ENCODE results near the gene KYAT1.
"Not testable (repeated sequence)": the region's sequence is repeated elsewhere in the genome, so short reads cannot be mapped to it uniquely, and the experiment has no call there.

The KYAT1 gene

DNA sequence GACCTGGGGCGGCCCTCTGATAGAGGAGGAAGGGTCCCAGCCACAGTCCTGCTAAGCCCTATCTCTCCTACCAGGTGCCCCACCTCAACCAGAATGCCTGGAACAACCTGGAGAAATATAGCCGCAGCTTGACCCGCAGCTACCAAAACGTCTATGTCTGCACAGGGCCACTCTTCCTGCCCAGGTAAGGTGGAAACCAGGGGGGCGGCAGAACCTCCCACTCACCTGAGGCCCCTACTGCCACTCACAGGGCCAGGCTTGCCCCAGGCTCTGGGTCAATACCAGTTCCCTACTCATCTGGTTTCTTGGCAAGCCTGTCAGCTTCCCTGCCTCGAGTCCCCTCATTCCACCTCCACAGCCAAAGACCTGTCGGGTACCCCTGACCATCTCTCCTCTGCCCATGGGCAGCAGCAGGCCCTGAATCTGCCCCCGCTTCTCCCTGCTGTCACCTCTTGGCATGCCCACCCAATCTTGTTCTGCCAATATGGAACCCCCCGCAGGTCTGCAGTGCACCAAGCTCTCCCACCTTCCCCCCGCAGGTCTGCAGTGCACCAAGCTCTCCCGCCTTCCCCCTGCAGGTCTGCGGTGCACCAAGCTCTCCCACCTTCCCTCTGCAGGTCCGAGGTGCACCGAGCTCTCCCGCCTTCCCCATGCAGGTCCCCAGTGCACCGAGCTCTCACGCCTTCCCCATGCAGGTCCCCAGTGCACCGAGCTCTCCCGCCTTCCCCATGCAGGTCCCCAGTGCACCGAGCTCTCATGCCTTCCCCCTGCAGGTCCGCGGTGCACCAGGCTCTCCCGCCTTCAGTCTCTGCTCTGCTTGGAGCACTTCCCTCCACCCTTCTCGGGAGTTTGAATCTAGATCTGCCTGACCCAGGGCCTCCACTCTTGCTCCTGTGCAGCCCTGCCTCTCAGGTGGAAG, 60.8 kb downstream of the KYAT1 start:
- no peak for FAIRE-seq
- no peak for DNase-seq (ENCODE audit: insufficient read length, low spot score)

DNA sequence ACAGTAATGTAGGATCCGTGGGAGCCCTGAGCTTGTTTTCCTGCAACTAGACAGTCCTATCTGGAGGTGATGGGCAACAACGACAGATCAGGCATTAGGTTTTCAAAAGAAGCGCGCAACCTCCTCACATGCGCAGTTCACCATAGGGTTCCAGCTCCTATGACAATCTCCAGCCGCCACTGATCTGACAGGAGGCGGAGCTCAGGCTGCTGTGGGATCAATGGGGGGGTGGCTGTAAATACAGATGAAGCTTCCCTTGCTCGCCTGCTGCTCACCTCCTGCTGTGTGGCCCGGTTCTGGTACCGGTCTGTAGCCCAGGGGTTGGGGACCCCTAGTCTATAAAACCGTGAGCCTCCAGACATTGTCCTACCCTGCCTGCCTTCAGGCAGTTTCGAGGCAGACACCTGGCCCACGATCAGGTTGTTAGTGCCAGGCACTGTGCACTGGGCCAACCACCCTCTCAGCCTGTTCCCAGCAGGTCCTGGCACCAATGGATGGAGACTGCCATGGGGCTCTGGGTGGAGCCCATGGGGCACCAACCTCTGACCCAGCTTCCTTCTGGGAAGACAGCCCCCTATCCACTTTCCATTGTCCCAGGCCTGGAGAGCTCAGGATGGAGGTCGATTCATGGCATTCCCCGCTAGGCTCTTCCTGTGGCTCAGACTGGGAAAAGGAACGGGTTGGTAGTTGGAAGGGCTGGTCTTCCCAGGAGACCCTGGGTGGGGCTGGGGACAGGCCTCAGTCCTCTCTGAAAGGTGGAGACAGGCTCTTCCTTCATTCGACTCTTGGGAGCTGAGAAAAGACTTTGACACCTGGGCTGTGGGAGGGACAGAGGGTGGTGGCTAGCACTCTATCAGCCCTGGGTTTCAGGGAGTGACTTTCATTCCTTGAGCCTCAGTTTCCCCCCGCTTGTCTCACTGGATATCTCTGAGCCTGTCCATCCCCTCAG, 61.8 kb downstream of the KYAT1 start:
- DNase-seq (ENCODE audit: insufficient read length, low spot score) (no peak), FAIRE-seq (no peak)

DNA sequence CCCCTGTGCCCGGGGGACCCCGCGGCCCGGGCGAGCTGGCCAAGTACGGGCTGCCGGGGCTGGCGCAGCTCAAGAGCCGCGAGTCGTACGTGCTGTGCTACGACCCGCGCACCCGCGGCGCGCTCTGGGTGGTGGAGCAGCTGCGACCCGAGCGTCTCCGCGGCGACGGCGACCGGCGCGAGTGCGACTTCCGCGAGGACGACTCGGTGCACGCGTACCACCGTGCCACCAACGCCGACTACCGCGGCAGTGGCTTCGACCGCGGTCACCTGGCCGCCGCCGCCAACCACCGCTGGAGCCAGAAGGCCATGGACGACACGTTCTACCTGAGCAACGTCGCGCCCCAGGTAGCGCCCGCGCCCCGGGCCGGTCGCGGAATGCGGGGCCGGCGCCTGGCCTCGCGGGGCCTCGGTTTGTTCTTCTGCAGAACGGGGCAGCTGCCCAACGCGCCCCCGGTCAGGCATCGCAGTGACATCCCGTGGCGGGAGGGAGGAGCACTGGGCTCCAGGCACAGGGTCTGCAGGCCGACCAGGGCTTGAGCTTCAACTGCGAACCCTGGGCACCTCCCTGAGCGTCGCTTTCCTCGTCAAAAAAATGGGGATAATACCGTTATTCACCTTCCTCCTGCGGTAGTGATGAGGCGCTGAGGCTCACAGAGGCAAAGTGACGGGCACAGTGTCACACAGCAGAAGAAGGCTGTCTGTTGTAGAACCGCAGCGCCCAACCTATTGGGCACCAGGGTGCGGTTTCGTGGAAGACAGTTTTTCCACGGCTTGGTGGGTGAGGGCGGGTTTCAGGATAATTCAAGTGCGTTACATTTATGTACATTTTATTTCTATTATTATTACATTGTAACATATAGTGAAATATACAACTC, 62.7 kb downstream of the KYAT1 start:
- DNase-seq (ENCODE audit: insufficient read length, low spot score), result no peak
- FAIRE-seq, result no peak

DNA sequence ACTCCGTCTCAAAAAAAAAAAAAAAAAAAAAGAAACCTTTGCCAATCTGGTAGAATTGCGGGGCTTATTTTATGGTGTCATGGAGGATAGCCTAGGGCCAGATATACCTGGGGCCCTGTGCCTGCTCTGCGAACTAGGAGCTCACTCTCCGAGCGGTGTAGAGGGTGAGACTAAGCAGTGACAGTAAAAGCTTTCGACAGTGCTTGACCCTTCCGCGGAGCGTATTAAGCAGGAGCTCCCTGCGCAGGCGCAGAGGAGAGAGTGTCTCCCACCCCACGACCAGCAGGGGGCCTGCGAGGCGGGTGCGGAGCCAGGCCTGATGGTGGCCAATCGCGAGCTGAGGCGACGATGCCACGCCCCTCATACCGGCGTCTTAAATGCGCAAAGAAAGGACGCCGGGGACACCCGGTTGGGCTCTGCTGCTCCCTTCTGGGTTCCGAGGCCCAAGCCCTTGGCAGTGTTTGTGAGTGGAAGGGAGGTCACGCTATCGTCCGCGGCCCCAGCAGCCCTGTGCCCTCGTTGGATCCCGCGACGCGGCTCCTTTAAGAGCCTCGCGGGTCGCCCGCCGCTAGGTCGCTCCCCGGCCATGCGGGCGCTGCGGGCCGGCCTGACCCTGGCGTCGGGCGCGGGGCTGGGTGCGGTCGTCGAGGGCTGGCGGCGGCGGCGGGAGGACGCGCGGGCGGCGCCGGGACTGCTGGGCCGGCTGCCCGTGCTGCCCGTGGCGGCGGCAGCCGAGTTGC, 63.5 kb downstream of the KYAT1 start, which contains the start of gene ENDOG:
Gene ENDOG (plus strand): TSS at position 402 of the 740 bp plus-strand sequence. CDS start 185 bp downstream, at position 587.
- DNase-seq (ENCODE audit: insufficient read length, low spot score), result peak; percentile 99
- FAIRE-seq, result peak; percentile 71

DNA sequence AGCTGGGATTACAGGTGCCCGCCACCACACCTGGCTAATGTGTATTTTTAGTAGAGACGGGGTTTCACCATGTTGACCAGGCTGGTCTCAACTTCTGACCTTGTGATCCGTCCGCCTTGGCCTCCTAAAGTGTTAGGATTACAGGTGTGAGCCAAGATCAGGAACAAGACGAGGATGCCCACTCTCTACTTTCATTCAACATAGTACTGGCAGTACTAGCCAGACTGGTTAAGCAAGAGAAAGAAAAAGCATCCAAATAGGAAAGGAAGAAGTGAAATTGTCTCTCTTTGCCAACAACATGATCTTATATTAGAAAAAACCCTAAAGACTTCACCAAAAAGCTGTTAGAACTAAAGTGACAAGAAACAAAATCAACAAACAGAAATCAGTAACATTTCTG, 70.9 kb downstream of the KYAT1 start:
- no peak for FAIRE-seq
- no peak for DNase-seq (ENCODE audit: insufficient read length, low spot score)

DNA sequence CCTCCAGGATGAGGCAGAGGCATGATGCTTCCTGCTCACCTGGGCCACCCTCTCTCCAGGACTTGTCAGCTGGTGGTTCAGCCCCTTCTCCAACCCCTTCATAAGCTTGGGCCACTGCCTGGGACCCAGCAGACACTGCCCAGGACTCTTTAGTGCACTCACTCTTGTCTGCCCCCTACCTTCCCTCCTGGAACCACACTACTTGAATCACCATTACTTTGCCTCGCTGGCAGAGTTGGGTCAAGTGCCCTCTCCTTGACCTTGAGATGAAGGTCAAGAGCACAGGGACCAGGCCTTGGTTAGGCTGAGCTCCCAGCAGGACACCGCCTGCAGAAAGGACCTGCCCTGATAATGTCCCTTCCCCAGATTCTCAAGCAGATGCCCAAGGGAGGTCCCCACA, 71.9 kb downstream of the KYAT1 start:
- no peak for DNase-seq (ENCODE audit: insufficient read length, low spot score)
- no peak for FAIRE-seq

DNA sequence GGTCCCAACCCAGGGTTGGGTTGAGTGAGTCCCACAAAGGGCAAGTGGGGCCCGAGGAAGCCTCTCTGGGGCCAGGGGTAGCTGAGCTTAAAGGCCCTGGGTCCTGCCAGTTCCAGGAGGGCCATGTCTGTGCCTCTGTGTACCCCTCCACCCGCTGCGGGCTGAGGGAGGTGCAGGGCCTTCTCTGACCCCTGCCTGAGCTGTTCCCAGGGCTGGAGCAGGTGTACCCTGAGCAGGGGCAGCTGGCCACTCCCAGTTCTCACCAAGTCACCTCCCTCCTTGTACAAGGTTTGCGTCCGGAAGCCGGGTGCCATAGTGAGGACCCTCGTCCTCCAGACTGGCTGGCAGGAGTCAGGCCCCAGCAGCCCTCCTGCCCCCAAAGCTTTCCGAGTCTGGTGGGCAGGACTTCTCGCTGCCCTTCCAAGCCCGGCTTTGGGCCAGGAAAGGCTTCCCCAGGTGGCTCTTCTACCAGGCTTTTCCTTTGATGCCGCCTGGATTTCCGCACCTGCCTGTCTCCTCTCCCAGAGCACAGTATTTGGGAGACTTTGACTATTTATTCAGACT, 72.6 kb downstream of the KYAT1 start:
- FAIRE-seq (no peak), DNase-seq (ENCODE audit: insufficient read length, low spot score) (no peak)

DNA sequence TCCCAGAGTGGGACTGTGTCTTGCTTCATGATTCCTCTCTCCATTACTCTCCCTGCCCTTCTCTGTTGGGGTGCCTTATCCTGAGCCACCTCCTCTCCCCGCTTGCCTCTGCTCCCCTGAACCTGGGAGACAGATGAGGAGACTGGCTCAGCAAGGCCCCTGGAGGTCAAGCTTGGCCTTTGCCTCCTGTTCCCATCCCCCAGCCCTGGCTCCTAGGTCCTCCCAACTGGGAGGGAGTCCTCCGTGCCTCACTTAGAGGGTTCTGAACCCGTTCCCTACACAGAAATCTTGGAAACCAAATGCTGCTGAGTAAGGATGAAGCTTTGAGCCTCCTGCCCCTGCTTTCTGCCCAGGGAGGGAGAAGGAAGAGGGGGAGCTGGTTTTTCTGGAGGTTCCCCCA, 73.2 kb downstream of the KYAT1 start:
- no peak for FAIRE-seq
- DNase-seq (ENCODE audit: insufficient read length, low spot score), result no peak

DNA sequence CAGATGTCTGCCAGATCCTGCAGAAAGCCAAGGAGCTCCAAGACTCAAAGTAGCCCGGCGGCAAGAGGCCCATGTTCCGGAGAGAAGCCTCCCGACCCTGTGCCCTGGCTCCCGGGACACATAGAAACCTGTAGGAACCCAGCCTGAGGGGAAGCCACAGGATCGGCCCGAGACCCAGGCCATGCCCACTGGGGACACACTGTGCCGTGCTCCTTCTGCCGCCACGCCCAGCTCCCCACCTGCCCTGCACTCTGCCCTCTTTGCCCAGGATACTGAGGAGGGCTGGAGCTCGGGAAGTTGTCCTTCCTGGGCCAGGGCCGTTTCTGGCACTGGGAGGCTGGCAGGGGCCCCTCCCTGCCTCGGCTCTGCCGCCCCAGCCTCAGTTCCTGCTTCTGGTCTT, 73.9 kb downstream of the KYAT1 start:
- FAIRE-seq, result no peak
- no peak for DNase-seq (ENCODE audit: insufficient read length, low spot score)

DNA sequence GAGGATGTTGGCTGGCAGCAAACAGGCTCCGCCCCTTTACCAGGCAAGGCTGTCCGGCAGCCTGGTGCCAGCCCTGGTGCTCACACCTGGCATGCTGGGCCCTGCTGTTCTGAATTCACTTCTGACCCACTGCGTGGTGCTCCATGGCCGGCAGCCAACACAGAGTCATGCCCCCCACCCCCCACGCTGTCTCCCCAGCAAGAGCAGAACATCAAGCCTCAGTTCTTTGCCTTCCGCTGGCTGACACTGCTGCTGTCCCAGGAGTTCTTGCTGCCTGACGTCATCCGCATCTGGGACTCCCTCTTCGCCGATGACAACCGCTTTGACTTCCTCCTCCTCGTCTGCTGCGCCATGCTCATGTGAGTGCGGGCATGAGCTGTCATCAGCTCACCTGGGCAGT, 76.1 kb downstream of the KYAT1 start:
- DNase-seq (ENCODE audit: insufficient read length, low spot score) (no peak), FAIRE-seq (no peak)

DNA sequence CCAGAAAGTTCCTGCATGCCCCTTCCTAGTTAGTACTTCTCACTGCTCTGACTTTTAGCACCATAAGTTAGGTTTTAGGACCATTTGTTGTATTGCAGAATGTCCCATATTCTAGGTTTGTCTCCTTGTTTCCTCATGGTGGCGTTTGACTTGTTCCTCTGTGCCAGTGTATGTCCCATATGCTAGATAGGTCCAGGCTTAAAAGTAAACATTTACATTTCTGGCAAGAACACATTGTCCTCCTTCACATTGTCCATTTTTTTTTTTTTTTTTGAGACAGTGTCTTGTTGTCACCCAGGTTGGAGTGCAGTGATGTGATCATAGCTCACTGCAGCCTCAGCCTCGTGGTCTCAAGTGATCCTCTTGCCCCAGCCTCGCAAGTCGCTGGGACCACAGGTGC, 79.3 kb downstream of the KYAT1 start:
- DNase-seq (ENCODE audit: insufficient read length, low spot score) (no peak), FAIRE-seq (no peak)

DNA sequence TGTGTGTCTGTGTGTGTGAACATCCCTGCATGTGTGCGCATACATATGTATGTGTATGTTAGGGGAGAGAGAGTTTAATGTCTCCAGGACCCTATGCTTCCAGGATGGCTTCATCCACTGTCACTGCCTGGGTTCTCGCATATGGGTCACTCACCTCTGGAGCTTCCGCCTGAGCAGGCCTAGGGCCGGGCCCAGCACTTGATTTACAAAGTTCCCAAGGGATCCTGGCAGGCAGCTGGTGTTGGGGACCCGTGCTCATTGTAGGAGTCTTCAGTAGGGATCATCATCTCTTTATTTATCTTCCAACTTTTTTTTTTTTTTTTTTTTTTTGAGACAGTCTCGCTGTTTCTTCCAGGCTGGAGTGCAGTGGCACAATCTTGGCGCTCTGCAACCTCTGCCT, 81.7 kb downstream of the KYAT1 start:
- FAIRE-seq, result no peak

DNA sequence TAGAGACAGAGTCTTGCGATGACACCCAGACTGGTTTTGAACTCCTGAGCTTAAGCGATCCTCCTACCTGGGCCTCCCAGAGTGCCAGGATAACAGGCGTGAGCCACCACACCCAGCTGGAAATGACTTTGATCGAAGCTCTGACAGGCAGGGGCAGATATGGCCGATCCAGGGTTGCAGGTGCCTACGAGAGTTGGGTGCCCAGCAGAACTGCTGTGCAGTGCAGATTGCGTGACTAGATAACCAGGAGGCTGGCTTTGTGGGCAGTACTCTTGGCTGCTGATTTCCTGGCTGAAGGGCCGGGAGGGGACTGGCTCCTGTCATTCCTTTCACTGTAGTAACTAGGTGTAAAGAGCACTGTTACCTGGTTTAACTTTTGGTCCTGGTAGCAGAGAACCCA, 82.9 kb downstream of the KYAT1 start:
- DNase-seq (ENCODE audit: insufficient read length, low spot score) (no peak), FAIRE-seq (no peak)

More for the DNA sequence above, 81.7 kb downstream of the KYAT1 start:
- DNase-seq (ENCODE audit: insufficient read length, low spot score), result no peak

DNA sequence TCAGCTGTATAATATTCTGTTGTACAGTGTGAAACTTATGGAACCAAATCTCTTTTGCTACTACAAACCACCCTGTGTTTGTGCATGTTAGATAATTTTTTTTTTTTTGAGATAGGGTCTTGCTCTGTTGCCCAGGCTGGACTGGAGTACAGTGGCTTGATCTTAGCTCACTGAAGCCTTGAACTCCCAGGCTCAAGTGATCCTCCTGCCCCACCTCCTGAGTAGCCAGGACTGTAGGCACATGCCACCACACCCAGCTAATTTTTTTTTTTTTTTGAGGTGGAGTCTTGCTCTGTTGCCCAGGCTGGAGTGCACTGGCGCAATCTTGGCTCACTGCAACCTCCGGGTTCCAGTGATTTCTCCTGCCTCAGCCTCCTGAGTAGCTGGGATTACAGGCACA, 86.8 kb downstream of the KYAT1 start:
- not testable (repeated sequence) for DNase-seq (ENCODE audit: insufficient read length, low spot score); FAIRE-seq

DNA sequence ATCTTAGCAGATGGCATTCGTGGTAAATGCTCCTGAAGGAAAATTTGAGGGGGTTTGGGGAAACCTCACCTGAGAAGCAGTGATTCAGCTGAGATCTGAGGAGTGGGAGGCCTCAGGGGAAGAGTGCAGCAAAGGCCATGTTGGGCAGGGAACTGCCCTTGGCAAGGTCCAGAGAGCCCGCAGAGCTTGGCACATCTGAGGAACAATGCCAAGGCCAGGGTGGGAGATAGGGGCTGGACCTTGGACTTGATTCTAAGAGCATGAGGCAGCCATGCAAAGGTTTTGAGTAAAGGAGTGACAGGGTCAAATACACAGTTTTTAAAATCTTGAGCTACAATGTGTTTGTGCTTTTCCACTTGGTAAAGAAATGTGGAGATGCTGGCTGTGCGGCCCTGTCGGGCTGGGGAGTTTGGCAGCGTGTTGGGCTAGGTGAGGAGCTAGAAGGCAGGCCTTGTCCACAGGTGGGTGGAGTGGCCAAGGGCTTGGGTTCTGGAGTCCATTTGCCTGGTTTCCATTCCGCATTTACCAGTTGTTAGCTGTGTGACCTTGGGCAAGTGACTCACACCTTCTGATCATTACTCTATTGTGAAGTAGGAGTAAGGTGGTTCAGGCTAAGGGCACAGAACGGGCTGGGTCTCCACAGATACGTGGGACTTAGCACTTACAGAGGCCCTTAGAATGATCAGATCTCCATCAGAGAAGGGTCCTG, 88.6 kb downstream of the KYAT1 start:
- FAIRE-seq (no peak), DNase-seq (ENCODE audit: insufficient read length, low spot score) (no peak)

DNA sequence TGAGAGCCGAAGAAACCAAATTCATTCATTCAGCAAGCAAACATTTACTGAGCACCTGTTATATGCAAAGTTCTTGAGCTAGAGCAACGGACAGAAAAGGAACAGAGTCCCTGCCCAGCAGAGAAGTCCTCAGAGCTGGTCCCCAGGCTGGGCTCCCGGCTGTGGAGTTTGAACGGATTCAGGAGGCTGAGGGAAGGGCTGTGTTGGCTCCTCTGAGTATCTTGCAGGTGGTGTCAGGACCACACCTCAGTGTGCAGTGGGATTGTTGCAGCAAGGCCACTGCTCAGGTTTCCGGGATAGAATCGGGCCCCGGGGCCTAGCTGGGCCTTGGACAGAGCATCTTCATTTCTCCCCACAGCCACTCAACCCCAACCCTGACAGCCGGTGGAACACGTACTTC, 89.6 kb downstream of the KYAT1 start:
- DNase-seq (ENCODE audit: insufficient read length, low spot score), result no peak
- FAIRE-seq, result no peak

DNA sequence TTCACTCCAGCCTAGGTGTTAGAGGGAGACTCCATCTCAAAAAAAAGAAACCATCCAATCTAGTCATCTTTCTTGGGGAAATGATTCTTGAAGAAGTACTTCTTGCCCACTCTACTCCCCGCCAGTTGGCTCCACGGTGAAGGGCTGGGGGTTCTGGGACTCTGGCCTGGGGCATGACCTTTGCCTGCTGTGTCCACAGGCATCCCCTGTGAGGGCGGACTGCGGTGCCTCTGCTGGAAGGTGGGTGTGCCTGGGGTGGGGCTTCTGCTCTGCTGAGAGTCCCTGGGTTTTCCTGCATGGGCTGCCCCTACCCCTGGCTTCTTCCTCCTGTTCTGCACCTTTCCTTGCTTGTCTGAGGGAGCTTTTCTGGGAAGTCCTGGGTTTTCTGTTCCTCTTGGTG, 91.2 kb downstream of the KYAT1 start:
- DNase-seq (ENCODE audit: insufficient read length, low spot score) (no peak), FAIRE-seq (no peak)

DNA sequence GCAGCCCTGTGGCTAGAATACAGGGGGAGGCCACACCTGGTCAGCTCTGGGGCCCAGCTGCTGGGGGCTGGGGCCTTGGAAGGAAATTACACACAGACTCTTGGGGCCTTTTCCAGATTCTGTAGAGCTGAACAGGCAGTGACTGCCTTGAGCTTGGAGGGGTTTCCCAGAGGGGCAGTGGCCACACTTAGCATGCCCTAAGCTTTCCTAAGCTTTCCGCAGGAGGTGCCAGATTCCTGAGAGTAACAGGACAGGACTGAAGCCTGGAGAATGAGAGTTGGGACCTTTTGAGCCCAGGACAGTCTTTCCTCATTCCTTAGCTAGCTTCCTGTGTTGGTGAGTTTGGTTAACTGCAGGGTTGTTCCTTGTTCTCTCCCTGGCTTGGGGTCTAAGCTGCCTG, 93.3 kb downstream of the KYAT1 start:
- DNase-seq (ENCODE audit: insufficient read length, low spot score) (no peak), FAIRE-seq (no peak)

DNA sequence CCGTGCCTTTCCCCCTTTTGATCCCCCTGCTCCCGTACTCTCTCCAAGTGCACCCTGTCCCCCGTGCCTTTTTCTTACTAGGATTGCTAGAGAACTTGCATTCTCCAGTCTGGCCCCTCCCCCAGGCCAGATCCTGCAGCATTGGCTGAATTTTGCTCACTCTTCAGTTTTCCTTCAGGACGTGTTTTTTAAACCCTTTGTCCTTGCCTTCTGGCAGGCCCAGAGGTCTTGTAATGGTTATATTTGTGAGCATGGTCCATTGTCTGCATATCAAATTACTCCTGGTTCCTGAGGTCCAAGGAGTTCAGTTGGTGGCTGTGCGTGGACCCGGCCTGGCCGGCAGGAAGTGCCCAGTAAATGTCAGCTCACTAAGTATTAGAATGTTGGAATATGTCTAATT, 94.1 kb downstream of the KYAT1 start:
- FAIRE-seq (no peak), DNase-seq (ENCODE audit: insufficient read length, low spot score) (no peak)
